ENCODE data around the gene RBPJL.

RBPJL gene

GRCh38 chr20:45269754-45270270, 36.8 kb upstream of the RBPJL start:
- Histone ChIP-seq H3K79me2 (no peaks in the 10 kb centered on the region), H2AFZ (no peak overlapping the region)
- TF ChIP-seq CTCF (IDR thresholded peaks at IDR 0.05) = no peak

GRCh38 chr20:45275338-45275737, 31.3 kb upstream of the RBPJL start:
- H3K9ac ChIP-seq = no peak overlapping the region

More at GRCh38 chr20:45269754-45270270, 36.8 kb upstream of the RBPJL start:
- H3K9ac ChIP-seq = no peak overlapping the region
- no peaks in the 10 kb centered on the region for H3K9me3 ChIP-seq (ENCODE audit: control insufficient read depth, low read length)
- H3K4me2 ChIP-seq (ENCODE audit: low read length) = no peak overlapping the region
- H3K36me3 ChIP-seq (ENCODE audit: control insufficient read depth, insufficient read depth, low read length) = no peaks in the 10 kb centered on the region
- H3K4me3 ChIP-seq (ENCODE audit: low read depth, low read length) = no peak overlapping the region
- H3K27me3 ChIP-seq (ENCODE audit: control insufficient read depth, insufficient read depth, low read length) = no peaks in the 10 kb centered on the region
- H3K27ac ChIP-seq = no peak overlapping the region
- no peaks in the 10 kb centered on the region for H3K4me1 ChIP-seq

GRCh38 chr20:45279992-45280391, 26.6 kb upstream of the RBPJL start:
- Histone ChIP-seq H3K79me2 (no peaks in the 10 kb centered on the region), H3K4me1 (no peaks in the 10 kb centered on the region), H3K9me3 (ENCODE audit: control insufficient read depth, low read length) (no peaks in the 10 kb centered on the region), H3K9ac (no peak overlapping the region), H3K36me3 (ENCODE audit: control insufficient read depth, insufficient read depth, low read length) (no peaks in the 10 kb centered on the region), H3K27ac (no peak overlapping the region), H2AFZ (no peak overlapping the region), H3K4me3 (ENCODE audit: low read depth, low read length) (no peak overlapping the region), H3K27me3 (ENCODE audit: control insufficient read depth, insufficient read depth, low read length) (peaks cover 4% of the 10 kb centered on the region), H3K4me2 (ENCODE audit: low read length) (no peak overlapping the region)
- TF ChIP-seq CTCF (IDR thresholded peaks at IDR 0.05) = no peak

More at GRCh38 chr20:45275338-45275737, 31.3 kb upstream of the RBPJL start:
- H3K4me1 ChIP-seq = no peaks in the 10 kb centered on the region
- no peaks in the 10 kb centered on the region for H3K79me2 ChIP-seq
- no peaks in the 10 kb centered on the region for H3K9me3 ChIP-seq (ENCODE audit: control insufficient read depth, low read length)
- no peak for TF ChIP-seq CTCF (IDR thresholded peaks at IDR 0.05)
- no peak overlapping the region for H3K27ac ChIP-seq
- H3K27me3 ChIP-seq (ENCODE audit: control insufficient read depth, insufficient read depth, low read length) = no peaks in the 10 kb centered on the region
- no peak overlapping the region for H2AFZ ChIP-seq
- no peaks in the 10 kb centered on the region for H3K36me3 ChIP-seq (ENCODE audit: control insufficient read depth, insufficient read depth, low read length)
- H3K4me3 ChIP-seq (ENCODE audit: low read depth, low read length) = no peak overlapping the region
- H3K4me2 ChIP-seq (ENCODE audit: low read length) = no peak overlapping the region

- no peak overlapping the region for H3K4me3 ChIP-seq (ENCODE audit: low read depth, low read length)
- H3K27me3 ChIP-seq (ENCODE audit: control insufficient read depth, insufficient read depth, low read length) = peaks cover 4% of the 10 kb centered on the region
- H2AFZ ChIP-seq = no peak overlapping the region
- H3K4me1 ChIP-seq = no peaks in the 10 kb centered on the region
- no peaks in the 10 kb centered on the region for H3K79me2 ChIP-seq
- H3K9me3 ChIP-seq (ENCODE audit: control insufficient read depth, low read length) = no peaks in the 10 kb centered on the region
- no peak overlapping the region for H3K4me2 ChIP-seq (ENCODE audit: low read length)
- no peak overlapping the region for H3K9ac ChIP-seq
- H3K36me3 ChIP-seq (ENCODE audit: control insufficient read depth, insufficient read depth, low read length) = no peaks in the 10 kb centered on the region
- TF ChIP-seq CTCF (IDR thresholded peaks at IDR 0.05) = no peak
- H3K27ac ChIP-seq = no peak overlapping the region
Observed at GRCh38 chr20:45282700-45283550, 23.7 kb upstream of the RBPJL start.

Measured in parathyroid adenoma (tissue), 2 donors.